Activated CD4-positive, alpha-beta T cell treated with anti-CD3 and anti-CD28 coated beads for 48 hours (primary cell): Measurements from ENCODE around the gene KIF6.
"Not testable (repeated sequence)": the region's sequence is repeated elsewhere in the genome, so short reads cannot be mapped to it uniquely, and the experiment has no call there.

Source experiments
- DNase-seq: peaks from one replicate; pipeline ENCODE4 v3.0.0-alpha.2; 2020

The KIF6 gene

DNA sequence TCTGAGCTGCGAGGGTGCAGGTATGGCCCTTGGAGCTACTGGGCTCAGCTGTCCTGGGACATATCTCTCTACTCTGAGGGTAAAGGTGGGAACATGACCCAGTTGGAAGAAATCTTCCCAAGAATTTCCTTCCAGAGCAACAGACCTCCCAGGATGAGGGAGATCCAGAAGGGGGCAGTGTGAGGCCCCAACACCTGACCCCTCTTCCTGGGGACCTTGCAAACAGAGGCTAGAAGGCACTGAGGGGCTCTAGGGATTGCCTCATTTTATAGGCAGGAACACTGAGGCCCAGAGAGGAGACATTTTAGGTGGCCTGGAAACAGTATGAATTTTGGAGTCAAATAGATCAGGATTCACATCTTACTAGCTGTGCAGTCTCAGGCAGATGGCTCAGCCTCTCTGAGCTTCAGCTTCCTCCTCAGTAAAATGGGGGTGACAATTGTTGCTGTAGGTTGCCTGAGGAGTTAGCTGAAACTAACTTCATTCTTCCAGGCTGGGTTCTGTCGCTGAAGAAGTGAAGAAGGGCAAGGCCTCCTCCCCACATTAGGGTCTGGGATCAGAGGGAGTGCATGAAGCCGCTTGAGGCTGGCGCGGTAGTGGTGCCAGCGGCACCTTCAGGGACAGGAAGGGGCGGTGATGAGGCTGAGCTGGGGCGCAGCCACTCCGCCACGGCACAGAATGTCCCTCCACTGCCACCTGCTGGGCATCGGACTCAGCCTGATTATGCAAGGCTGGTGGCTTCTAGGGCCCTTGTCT is 422.4 kb downstream of the KIF6 start:
- peak; percentile 94 for DNase-seq

DNA sequence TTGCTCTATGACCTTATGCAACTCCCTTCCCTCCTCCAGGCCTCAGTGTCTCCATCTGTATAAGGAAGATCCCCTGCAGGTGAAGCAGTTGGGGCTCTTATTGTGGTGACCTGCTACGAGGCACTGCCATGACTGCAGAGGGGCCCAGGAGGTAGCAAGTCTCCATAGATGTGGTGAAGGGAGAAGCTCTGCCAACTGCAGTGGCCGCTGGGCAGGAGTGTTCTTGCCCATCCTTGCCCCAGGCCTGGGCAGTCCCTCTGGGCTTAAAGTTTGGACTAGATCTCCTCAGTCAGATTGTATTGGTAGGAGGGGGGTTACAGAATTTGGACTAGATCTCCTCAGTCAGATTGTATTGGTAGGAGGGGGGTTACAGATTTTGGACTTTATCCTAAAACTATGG is 423.2 kb downstream of the KIF6 start:
- DNase-seq: no peak

DNA sequence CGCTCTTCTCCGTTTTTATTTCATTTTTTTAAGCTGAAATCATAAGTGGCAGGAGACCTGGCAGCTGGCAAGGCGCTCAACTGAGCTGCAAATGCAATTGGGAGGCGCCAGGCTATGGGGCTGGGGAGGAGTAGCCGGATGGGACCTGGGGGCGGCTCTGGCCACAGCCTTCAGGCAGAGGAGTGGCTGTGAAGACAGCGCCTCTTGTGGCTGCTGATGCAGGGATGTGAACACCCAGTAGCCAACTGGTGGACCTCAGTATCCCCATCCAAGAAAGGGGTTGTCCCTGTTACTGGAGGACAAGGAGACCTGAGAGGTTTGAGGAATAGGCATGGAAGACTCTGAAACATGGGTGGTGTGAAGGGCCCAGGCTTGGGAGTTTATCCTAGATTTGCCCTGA is 423.6 kb downstream of the KIF6 start:
- DNase-seq: no peak

DNA sequence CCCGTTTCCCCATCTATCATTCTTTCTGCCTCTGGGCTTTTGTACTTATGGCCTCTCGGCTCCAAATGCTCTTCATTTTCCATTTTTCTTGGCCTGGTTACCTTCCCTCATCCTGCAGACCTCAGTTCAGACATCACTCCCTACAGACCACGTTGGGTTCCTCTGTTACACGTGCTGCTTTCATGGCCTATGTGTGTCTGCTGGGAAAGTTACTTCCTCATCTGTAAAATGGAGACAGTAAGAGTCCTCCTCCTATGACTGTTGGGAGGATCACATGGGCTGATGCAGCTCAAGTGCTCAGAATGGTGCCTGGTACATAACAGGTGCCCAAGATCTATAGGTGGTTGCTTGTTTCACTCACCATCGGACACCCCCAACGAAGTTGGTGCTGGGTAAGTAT is 424.5 kb downstream of the KIF6 start:
- no peak for DNase-seq

DNA sequence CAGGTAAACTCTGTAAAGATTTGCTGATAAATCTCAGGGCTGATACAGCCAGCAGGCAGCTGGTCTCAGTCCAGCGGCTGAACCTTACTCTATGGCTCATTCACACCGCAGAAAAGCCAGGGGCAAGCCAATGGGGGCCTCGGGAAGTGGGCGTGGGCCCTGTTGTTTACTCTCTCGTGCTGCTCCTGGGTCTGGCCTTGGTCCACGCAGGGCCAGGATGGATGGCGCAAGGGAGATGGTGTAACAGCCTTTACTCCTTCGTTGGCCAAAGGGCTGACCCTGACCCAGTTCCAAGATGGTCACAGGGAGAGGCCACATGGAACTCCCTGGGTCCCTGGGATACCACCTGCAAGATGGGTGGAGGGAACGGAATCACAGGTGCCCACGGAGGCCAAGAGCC is 427.1 kb downstream of the KIF6 start:
- no peak for DNase-seq

DNA sequence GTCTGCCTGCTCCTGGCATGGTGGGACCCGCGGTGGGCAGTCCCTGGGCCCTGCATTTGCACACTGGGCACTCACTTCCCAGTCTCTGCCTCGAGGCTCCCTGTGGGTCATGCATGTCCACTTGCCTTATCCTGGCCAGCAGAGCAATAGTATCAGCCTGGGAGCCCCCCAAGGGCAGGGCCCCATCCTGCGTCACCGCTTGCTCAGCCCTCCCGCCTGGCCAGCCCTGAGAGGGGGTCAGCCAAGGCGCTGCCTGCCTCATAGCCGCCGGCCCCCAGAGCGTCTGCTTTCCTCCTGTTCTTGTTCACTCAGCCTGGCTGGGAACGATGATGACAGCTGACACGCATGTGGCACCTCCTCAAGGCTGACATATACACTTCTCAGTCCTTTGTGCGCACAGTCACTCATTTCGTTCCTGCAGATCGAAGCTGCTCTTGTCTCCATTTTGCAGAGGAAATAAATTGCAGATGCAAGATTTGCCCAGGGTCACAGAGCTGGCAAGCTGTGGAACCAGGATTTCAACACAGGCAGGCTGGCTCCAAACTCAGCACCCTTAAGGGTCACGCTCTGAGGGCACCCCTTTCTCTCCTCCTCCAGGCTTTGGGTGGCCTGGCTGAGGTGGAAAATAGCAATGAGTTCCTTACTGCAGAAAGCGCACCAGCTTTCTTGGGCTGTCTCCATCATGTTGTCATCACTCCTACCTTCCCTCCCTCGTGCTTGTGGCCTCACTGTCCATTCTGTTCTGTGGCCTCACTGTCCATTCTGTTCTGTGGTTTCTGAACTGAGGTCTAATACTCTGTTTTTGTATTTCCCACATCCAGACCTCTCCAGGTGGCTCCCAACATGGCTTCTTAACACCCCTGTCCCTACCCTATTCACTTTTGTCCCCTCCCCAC is 428.2 kb downstream of the KIF6 start:
- DNase-seq: no peak

DNA sequence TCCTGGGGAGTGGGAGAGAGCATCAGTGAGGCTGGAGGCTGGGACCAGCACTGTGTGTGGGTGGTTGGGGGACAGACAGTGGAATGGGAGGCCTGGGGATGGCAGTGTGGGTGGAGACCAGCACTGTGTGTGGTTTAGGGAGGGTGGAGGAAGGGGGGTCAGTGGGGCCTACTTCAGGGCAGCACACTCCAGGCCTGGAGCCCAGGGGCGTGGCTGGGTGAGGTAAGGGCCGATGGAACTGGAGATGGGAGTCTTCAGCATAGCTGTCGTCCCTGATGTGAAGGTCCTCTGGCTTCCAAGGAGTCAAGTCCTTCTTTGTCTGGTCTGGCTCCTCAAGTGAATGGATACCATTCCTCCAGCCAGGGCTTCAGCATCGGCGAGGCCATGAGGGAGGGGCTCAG is 429.6 kb downstream of the KIF6 start:
- DNase-seq: no peak

DNA sequence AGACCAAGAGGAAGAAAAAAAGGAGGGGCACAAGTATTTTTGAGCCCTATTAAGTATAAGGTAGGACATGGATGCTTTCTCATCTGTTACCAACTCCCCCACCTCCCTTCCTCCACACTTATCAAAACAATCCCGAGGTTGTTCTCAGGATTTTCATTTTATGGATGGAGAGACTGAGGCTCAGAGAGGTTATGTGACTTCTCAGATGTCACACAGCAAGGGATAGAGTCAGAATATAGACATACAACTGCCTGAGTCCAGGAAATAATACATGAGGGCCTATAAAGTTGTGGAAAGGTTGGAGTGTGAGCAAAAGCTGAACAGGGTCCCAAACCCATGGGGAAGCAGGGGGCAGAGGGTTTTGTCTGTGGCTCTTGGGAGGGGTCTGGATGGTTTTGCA is 430.3 kb downstream of the KIF6 start:
- DNase-seq: no peak

DNA sequence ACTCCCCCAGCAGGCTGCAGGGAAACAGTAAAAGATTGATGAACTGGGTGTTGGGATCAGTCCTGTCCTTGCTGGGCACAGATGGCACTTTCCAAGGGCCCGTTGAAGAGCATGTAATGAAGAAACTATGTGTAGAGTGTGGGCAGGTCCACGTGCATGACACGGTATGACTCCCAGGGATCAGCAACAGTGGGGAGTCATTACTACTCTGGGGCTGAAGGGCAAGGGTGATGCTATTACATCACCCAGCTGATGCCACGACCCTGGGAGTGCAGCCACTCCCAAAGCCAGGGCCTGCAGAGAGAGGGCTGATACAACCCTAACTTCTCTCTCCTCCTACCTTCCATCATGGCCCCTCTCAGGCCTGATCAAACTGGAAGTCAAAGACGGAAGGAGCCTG is 431.1 kb downstream of the KIF6 start:
- DNase-seq: no peak

DNA sequence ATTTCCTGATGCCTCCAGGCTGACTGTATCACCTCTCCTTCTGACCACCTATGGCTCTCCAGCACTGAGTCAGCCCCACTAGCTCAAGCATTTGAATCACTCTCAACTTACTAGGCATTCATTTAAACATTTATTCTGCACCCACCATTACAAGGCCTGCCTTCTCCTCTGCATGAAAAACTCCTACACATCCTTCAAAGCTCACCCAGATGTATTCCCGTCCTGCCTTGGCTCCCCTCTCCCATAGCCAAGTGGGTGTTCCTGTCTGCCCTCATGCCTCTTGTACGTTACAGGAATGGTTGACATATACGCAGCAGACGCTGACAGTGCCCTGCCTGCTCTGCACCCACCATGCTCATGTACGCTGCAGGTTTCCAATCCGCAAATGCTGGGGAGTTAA is 432.6 kb downstream of the KIF6 start:
- no peak for DNase-seq

DNA sequence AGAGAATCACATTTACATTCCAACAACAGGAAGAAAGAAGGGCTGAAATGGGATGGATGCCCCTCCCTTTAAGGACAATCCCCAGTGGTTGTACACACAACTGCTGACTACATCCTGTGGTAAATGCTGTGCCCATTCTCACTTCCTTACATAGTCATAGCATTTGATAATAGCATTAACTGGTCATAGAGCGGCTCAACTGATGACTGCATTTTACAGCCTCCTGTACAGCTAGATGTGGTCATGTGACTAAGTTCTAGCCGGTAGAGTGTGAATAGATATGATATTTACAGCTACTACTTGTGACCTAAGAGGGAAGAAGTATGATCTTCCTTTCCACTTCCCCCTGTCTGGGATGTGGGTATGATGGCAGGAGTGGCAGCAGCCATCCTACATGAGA is 435.7 kb downstream of the KIF6 start:
- DNase-seq: no peak

DNA sequence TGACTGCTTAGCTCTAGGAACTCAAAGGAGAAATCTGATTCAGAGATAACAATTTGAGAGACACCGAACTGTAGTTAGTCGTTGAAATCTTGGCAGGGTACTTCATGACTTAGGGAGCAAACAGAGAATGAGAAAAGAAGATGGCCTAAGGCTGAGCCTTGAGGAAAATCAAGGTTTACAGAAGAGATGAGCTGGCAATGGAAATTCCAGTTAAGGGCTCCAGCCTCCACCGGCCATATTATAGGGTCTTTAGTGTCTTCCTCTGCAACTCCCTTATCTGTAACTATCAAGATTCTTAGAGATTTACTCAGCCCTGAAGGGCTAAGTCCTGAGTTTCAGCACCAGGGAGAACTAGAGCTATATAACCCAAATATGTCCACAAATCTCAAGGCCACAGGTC is 437.6 kb downstream of the KIF6 start:
- no peak for DNase-seq

DNA sequence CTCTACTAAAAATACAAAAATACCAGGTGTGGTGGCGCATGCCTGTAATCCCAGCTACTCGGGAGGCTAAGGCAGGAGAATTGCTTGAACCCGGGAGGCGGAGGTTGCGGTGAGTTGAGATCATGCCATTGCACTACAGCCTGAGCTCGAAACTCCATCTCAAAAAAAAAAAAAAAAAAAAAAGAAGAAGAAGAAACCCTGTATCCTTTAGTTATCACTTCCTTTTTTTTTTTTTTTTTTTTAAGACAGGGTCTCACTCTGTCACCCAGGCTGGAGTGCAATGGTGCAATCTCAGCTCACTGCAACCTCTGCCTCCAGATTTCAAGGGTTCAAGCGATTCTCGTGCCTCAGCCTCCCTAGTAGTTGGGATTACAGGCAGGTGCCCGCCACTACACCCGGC is 438.6 kb downstream of the KIF6 start:
- DNase-seq: not testable (repeated sequence)

DNA sequence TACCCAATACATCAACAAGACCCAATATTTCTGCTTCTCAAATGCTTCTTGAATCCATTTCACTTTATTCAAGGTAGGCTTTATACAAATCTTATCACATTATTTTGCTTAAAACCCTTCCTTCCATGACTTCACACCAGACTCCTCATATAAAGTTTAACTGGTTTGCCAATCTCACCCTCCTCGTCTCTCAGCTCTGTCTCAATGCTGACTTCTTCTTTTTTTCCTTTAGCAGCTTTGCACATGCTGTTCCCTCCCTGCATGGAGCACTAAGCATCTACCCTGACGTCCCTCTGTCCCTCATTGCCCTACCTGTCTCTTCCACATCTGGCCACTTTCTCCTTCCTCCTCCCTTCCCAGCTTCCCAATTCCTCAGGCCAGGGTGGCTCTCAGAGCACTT is 442.4 kb downstream of the KIF6 start:
- no peak for DNase-seq

DNA sequence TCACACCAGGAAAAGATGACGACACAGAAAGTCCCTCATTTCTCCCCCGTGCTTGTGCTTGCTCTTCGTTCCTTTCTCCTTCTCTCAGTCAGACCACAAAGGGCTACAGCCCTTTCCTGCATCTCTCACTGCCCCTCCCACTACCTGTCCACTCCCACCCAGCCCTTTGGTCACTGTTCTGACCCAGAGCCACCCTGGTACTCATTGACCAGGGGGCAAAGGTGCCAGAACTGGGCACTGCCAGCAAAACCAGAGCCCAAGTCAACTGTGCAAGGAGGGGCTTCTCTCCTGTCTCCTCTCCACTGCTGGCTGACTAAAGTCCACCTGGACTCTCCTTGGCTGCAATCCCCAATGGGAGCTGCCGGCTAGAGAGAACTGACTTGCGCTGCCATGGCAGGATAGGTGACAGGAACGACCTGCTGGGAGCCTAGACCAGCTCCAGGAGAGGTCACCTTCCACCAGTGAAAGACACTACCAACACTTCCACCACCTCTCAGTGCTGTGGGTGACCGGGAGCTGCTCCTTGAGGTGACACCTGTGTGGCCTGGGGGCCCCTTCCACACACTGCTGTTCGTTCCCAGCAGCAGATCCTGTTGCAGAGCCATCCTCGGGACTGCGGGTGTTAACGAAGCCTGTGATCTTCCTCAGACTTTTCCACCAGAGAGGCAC is 443.8 kb downstream of the KIF6 start:
- DNase-seq: no peak

DNA sequence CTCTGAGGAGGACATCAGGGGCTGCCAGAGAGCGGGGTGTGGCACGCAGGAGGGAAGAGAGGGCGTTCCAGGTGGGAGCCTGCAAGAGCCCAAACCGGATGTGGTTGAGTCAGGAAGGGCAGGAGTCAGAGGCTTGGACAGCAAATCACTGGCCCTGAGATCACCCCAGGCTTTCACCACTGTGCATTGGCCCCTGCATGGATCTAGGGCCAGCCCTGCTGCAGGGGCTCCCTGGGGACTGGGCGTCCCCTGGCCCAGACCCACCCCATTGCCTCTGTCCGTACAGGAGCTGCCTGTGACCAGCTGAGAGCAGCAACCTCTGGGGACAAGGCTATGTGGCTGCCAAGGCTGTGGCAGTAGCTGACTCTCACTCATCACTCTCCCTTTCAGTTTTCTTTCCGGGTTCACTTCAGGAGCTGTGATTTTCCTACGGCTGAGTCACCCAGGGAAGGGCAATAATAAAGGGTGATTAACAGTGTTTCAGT is 444.9 kb downstream of the KIF6 start:
- no peak for DNase-seq
